ENCODE data around the gene INSRR.
A peak's percentile ranks its signal among the peaks of the same experiment; 100 is the strongest.

Gene INSRR

GRCh38 chr1:156826630-156827029 is 32.3 kb downstream of the INSRR start:
- no peak for DNase-seq (ENCODE audit: low read depth)

GRCh38 chr1:156823210-156823790 is 35.6 kb downstream of the INSRR start:
- no peak for DNase-seq (ENCODE audit: low read depth)

- DNase-seq (ENCODE audit: low read depth): no peak
Measured at GRCh38 chr1:156822680-156823079, 36.2 kb downstream of the INSRR start.

GRCh38 chr1:156821801-156822200 is 37.1 kb downstream of the INSRR start:
- peak; percentile 60 for DNase-seq (ENCODE audit: low read depth)

GRCh38 chr1:156816561-156817328 is 42.2 kb downstream of the INSRR start, which contains the start of gene SH2D2A:
TSS of gene SH2D2A (minus strand) at chr1:156816848. CDS start at chr1:156816708, 140 bp downstream.
- no peak for DNase-seq (ENCODE audit: low read depth)

GRCh38 chr1:156815961-156816422 is 42.9 kb downstream of the INSRR start:
- no peak for DNase-seq (ENCODE audit: low read depth)

- DNase-seq (ENCODE audit: low read depth): no peak
Measured at GRCh38 chr1:156815307-156815826, 43.5 kb downstream of the INSRR start.

- no peak for DNase-seq (ENCODE audit: low read depth)
Measured at GRCh38 chr1:156814571-156815260, 44.2 kb downstream of the INSRR start.

- DNase-seq (ENCODE audit: low read depth): no peak
Measured at GRCh38 chr1:156813750-156814570, 45.0 kb downstream of the INSRR start.

GRCh38 chr1:156813298-156813697 is 45.6 kb downstream of the INSRR start:
- DNase-seq (ENCODE audit: low read depth): no peak

GRCh38 chr1:156812293-156812990 is 46.5 kb downstream of the INSRR start:
- no peak for DNase-seq (ENCODE audit: low read depth)

GRCh38 chr1:156811168-156811567 is 47.7 kb downstream of the INSRR start:
- no peak for DNase-seq (ENCODE audit: low read depth)

GRCh38 chr1:156809711-156810366 is 49.1 kb downstream of the INSRR start:
- no peak for DNase-seq (ENCODE audit: low read depth)

GRCh38 chr1:156809281-156809680 is 49.6 kb downstream of the INSRR start:
- no peak for DNase-seq (ENCODE audit: low read depth)

GRCh38 chr1:156808186-156809030 is 50.5 kb downstream of the INSRR start:
- DNase-seq (ENCODE audit: low read depth): no peak

- no peak for DNase-seq (ENCODE audit: low read depth)
Measured at GRCh38 chr1:156807627-156808026, 51.3 kb downstream of the INSRR start.

- no peak for DNase-seq (ENCODE audit: low read depth)
Measured at GRCh38 chr1:156806512-156807440, 52.1 kb downstream of the INSRR start.

GRCh38 chr1:156805766-156806511 is 53.0 kb downstream of the INSRR start:
- no peak for DNase-seq (ENCODE audit: low read depth)
